SK-N-SH treated with all-trans-retinoic acid at 6 μM for 48 hours (cell line): Measurements from ENCODE around the gene CYP27C1.

Experiments used
- ATAC-seq: fragments of 200-7000 bp; cut with Tn5 transposase; 3 replicates; pipeline ENCODE4 v1.9.1; 2020; ENCODE audit warnings: mild to moderate bottlenecking, moderate library complexity
- ARNTL ChIP-seq: fragments of 450-650 bp; formaldehyde crosslinking; IDR thresholded peaks from 2 replicates; pipeline ENCODE4 v1.5.0; 2020; ENCODE audit warnings: low read depth, mild to moderate bottlenecking, moderate library complexity, borderline replicate concordance
- BACH2 ChIP-seq: fragments of 250-450 bp; sonication (Bioruptor Pico); IDR thresholded peaks from 2 replicates; pipeline ENCODE4 v1.9.0; 2021; ENCODE audit warnings: mild to moderate bottlenecking, borderline replicate concordance
- CREB5 ChIP-seq: fragments of 250-450 bp; sonication (Bioruptor Pico); IDR thresholded peaks from 2 replicates; pipeline ENCODE4 v1.5.1; 2020; ENCODE audit warnings: low read depth, mild to moderate bottlenecking, moderate library complexity
- CSDC2 ChIP-seq: fragments of 250-450 bp; sonication (Bioruptor Pico); IDR thresholded peaks from 2 replicates; pipeline ENCODE4 v1.5.0; 2020; ENCODE audit warnings: mild to moderate bottlenecking, moderate library complexity
- CSRNP3 ChIP-seq: fragments of 250-450 bp; sonication (Bioruptor Pico); IDR thresholded peaks from 2 replicates; pipeline ENCODE4 v1.5.1; 2021; ENCODE audit warnings: mild to moderate bottlenecking, moderate library complexity
- ESRRG ChIP-seq: fragments of 250-450 bp; sonication (Bioruptor Pico); IDR thresholded peaks from 2 replicates; pipeline ENCODE4 v1.6.1; 2021; ENCODE audit warnings: mild to moderate bottlenecking
- GLIS3 ChIP-seq: fragments of 250-450 bp; sonication (Bioruptor Pico); IDR thresholded peaks from 2 replicates; pipeline ENCODE4 v1.5.0; 2020; ENCODE audit warnings: mild to moderate bottlenecking, moderate library complexity
- ISL1 ChIP-seq: fragments of 250-450 bp; sonication (Bioruptor Pico); IDR thresholded peaks from 2 replicates; pipeline ENCODE4 v2.1.2; 2022; ENCODE audit warnings: mild to moderate bottlenecking, moderate library complexity
- PATZ1 ChIP-seq: fragments of 250-450 bp; sonication (Bioruptor Pico); IDR thresholded peaks from 2 replicates; pipeline ENCODE4 v1.8.0; 2020; ENCODE audit warnings: mild to moderate bottlenecking, moderate library complexity, borderline replicate concordance
- POU6F1 ChIP-seq: fragments of 250-450 bp; sonication (Bioruptor Pico); IDR thresholded peaks from 2 replicates; pipeline ENCODE4 v1.8.0; 2021; ENCODE audit warnings: low read depth, mild to moderate bottlenecking, moderate library complexity, borderline replicate concordance
- PPARA ChIP-seq: fragments of 250-450 bp; sonication (Bioruptor Pico); IDR thresholded peaks from 2 replicates; pipeline ENCODE4 v1.5.0; 2020; ENCODE audit warnings: mild to moderate bottlenecking, borderline replicate concordance
- RARB ChIP-seq: fragments of 250-450 bp; sonication (Bioruptor Pico); IDR thresholded peaks from 2 replicates; pipeline ENCODE4 v1.8.0; 2021; ENCODE audit warnings: mild to moderate bottlenecking, moderate library complexity
- SNAI2 ChIP-seq: fragments of 250-450 bp; sonication (Bioruptor Pico); IDR thresholded peaks from 2 replicates; pipeline ENCODE4 v1.5.0; 2020; ENCODE audit warnings: mild to moderate bottlenecking, moderate library complexity
- TOX ChIP-seq: fragments of 250-450 bp; sonication (Bioruptor Pico); IDR thresholded peaks from 2 replicates; pipeline ENCODE4 v1.8.0; 2021; ENCODE audit warnings: mild to moderate bottlenecking, moderate library complexity, borderline replicate concordance
- TSHZ2 ChIP-seq: fragments of 250-450 bp; sonication (Bioruptor Pico); IDR thresholded peaks from 2 replicates; pipeline ENCODE4 v1.5.0; 2020; ENCODE audit warnings: mild to moderate bottlenecking, moderate library complexity
- ZC3H10 ChIP-seq: fragments of 250-450 bp; sonication (Bioruptor Pico); IDR thresholded peaks from 2 replicates; pipeline ENCODE4 v1.5.1; 2021; ENCODE audit warnings: mild to moderate bottlenecking, moderate library complexity
- ZFP3 ChIP-seq: fragments of 250-450 bp; sonication (Bioruptor Pico); IDR thresholded peaks from 2 replicates; pipeline ENCODE4 v1.5.0; 2020; ENCODE audit warnings: mild to moderate bottlenecking, moderate library complexity
- ZFP30 ChIP-seq: fragments of 450-650 bp; formaldehyde crosslinking; IDR thresholded peaks from 2 replicates; pipeline ENCODE4 v1.5.0; 2022; ENCODE audit warnings: mild to moderate bottlenecking, moderate library complexity
- ZNF565 ChIP-seq: fragments of 450-650 bp; formaldehyde crosslinking; conservative IDR thresholded peaks from 2 replicates; pipeline ENCODE4 v1.5.0; 2020; ENCODE audit warnings: low read depth, mild to moderate bottlenecking, moderate library complexity
- ZNF70 ChIP-seq: fragments of 450-650 bp; formaldehyde crosslinking; IDR thresholded peaks from 2 replicates; pipeline ENCODE4 v1.5.0; 2020; ENCODE audit warnings: mild to moderate bottlenecking, moderate library complexity

CYP27C1 gene

GRCh38 chr2:127194447-127194846 lies 25.7 kb downstream of the CYP27C1 start:
- no peak for ATAC-seq
- TF ChIP-seq ZFP3 (no peak), BACH2 (CRISPR knock-in tag) (no peak)

- ATAC-seq, result no peak
- TF ChIP-seq TSHZ2 (CRISPR knock-in tag) (no peak), ISL1 (CRISPR knock-in tag) (no peak), CSRNP3 (CRISPR knock-in tag) (no peak), ARNTL (CRISPR knock-in tag) (no peak), BACH2 (CRISPR knock-in tag) (no peak), PPARA (CRISPR knock-in tag) (no peak), RARB (no peak), CREB5 (CRISPR knock-in tag) (no peak), TOX (no peak), ESRRG (no peak), GLIS3 (CRISPR knock-in tag) (no peak), PATZ1 (CRISPR knock-in tag) (no peak), ZNF565 (CRISPR knock-in tag) (no peak), CSDC2 (CRISPR knock-in tag) (no peak), ZFP3 (no peak), ZC3H10 (no peak), SNAI2 (CRISPR knock-in tag) (no peak), ZFP30 (no peak)
These were observed 26.2 kb downstream of the CYP27C1 start for GRCh38 chr2:127193967-127194280.

- no peak for ATAC-seq
- TF ChIP-seq TOX (no peak), SNAI2 (CRISPR knock-in tag) (no peak), ARNTL (CRISPR knock-in tag) (no peak), CSRNP3 (CRISPR knock-in tag) (no peak), ESRRG (no peak), PATZ1 (CRISPR knock-in tag) (no peak), ZNF70 (no peak), CSDC2 (CRISPR knock-in tag) (no peak), POU6F1 (CRISPR knock-in tag) (no peak)
These were observed 26.7 kb downstream of the CYP27C1 start for GRCh38 chr2:127193164-127193966.
